IMR-90 (cell line): ENCODE results near the gene HOTAIR. TPM values are rescaled to one million over a fixed set of nuclear protein-coding genes. Genes with fewer than 3 reads are reported as not detected.

Experiments
- ATAC-seq: fragments of 200-7000 bp; cut with Tn5 transposase; 2 replicates; pipeline ENCODE4 v1.9.1; 2020; ENCODE audit warnings: low read depth, mild to moderate bottlenecking, moderate library complexity
- Bru-seq: library from RNA; stranded (reverse); fragments of 400-500 nt; gene quantifications from one replicate; lab custom pipeline; 2021; lab: Mats Ljungman, UMichigan
- BruChase-seq, 2 experiments: library from RNA; stranded (reverse); fragments of 400-500 nt; gene quantifications; one replicate each; lab custom pipeline; 2021; lab: Mats Ljungman, UMichigan
- BruUV-seq: library from RNA; stranded (reverse); fragments of 400-500 nt; replicated peaks from 2 replicates; lab custom pipeline; 2021; lab: Mats Ljungman, UMichigan
- CTCF ChIA-PET: fragments of 300-600 bp; formaldehyde crosslinking; extraction: SDS; loops from one replicate; lab custom pipeline; 2021; ENCODE audit warnings: antibody characterized with exemption; lab: Yijun Ruan, JAX
- POLR2A ChIA-PET: fragments of 300-600 bp; sonication (Branson Sonifier 250); formaldehyde crosslinking; loops from one replicate; lab custom pipeline; 2022; ENCODE audit warnings: antibody characterized with exemption; ENCODE audit not compliant: unreplicated experiment; lab: Charles Lee
- DNase-seq: peaks from one replicate; pipeline ENCODE4 v3.0.0; 2013
- H2AFZ ChIP-seq: replicated peaks from 2 replicates; pipeline ENCODE3; 2013; ENCODE audit warnings: low read length, mild to moderate bottlenecking; ENCODE audit not compliant: poor library complexity
- H2AK5ac ChIP-seq: 2 replicates; pipeline ENCODE4 v1.6.1; 2013; ENCODE audit warnings: low read depth, low read length, inconsistent platforms
- H2AK9ac ChIP-seq: replicated peaks from 2 replicates; pipeline ENCODE3; 2013; ENCODE audit warnings: mild to moderate bottlenecking, low read depth, low read length, moderate library complexity; ENCODE audit not compliant: poor library complexity
- H2BK120ac ChIP-seq: 2 replicates; pipeline ENCODE4 v1.6.1; 2013; ENCODE audit warnings: low read depth, low read length, inconsistent platforms
- H2BK15ac ChIP-seq: 3 replicates; pipeline ENCODE4 v1.6.1; 2013; ENCODE audit warnings: low read depth, low read length, inconsistent platforms
- H2BK20ac ChIP-seq: 2 replicates; pipeline ENCODE4 v1.6.1; 2013; ENCODE audit warnings: low read depth, mild to moderate bottlenecking, inconsistent platforms, low read length, moderate library complexity
- H2BK5ac ChIP-seq: 2 replicates; pipeline ENCODE4 v1.6.1; 2013; ENCODE audit warnings: mild to moderate bottlenecking, low read depth, low read length, inconsistent platforms; ENCODE audit not compliant: poor library complexity, severe bottlenecking
- H3K14ac ChIP-seq: replicated peaks from 2 replicates; pipeline ENCODE4 v1.6.1; 2013; ENCODE audit warnings: low read depth, low read length, inconsistent platforms
- H3K18ac ChIP-seq: 2 replicates; pipeline ENCODE4 v1.6.1; 2013; ENCODE audit warnings: low read depth, low read length, control low read depth
- H3K23ac ChIP-seq: 2 replicates; pipeline ENCODE4 v1.6.1; 2013; ENCODE audit warnings: low read depth, low read length, inconsistent platforms
- H3K27ac ChIP-seq: 2 replicates; pipeline ENCODE4 v1.5.1; 2013; ENCODE audit warnings: mild to moderate bottlenecking, control low read depth, low read length; ENCODE audit not compliant: insufficient read depth
- H3K27me3 ChIP-seq: 2 replicates; pipeline ENCODE4 v1.6.1; 2013; ENCODE audit warnings: low read length; ENCODE audit not compliant: control insufficient read depth, insufficient read depth
- H3K36me3 ChIP-seq: 2 replicates; pipeline ENCODE4 v1.6.1; 2013; ENCODE audit warnings: low read length, mixed read lengths; ENCODE audit not compliant: control insufficient read depth, insufficient read depth
- H3K4ac ChIP-seq: 2 replicates; pipeline ENCODE4 v1.6.1; 2013; ENCODE audit warnings: low read depth, low read length, inconsistent platforms
- H3K4me1 ChIP-seq: 2 replicates; pipeline ENCODE4 v1.6.1; 2013; ENCODE audit warnings: low read length, mixed read lengths; ENCODE audit not compliant: control insufficient read depth, insufficient read depth
- H3K4me2 ChIP-seq: 2 replicates; pipeline ENCODE4 v1.6.1; 2013; ENCODE audit warnings: low read depth, mild to moderate bottlenecking, control low read depth, low read length, moderate library complexity
- H3K4me3 ChIP-seq: 2 replicates; pipeline ENCODE4 v1.5.1; 2013; ENCODE audit warnings: low read depth, mild to moderate bottlenecking, control low read depth, low read length, moderate library complexity; ENCODE audit not compliant: insufficient read depth
- H3K56ac ChIP-seq: 2 replicates; pipeline ENCODE4 v1.6.1; 2013; ENCODE audit warnings: low read length, inconsistent platforms; ENCODE audit not compliant: insufficient read depth; ENCODE audit errors: extremely low read depth
- H3K79me1 ChIP-seq, 2 experiments: 2 replicates each; pipeline ENCODE4 v1.6.1; 2013; ENCODE audit warnings: low read length in 2 of 2, inconsistent platforms in 1 of 2, low read depth in 1 of 2
- H3K9ac ChIP-seq: 2 replicates; pipeline ENCODE4 v1.6.1; 2013; ENCODE audit warnings: low read depth, low read length, control low read depth
- H3K9me1 ChIP-seq: 2 replicates; pipeline ENCODE4 v1.6.1; 2013; ENCODE audit warnings: low read length, inconsistent platforms; ENCODE audit not compliant: insufficient read depth
- H3K9me3 ChIP-seq: 2 replicates; pipeline ENCODE4 v1.6.1; 2013; ENCODE audit warnings: low read length; ENCODE audit not compliant: control insufficient read depth, insufficient read depth
- H4K20me1 ChIP-seq: 2 replicates; pipeline ENCODE4 v1.6.1; 2013; ENCODE audit warnings: low read length, inconsistent platforms; ENCODE audit not compliant: insufficient read depth
- H4K5ac ChIP-seq: 2 replicates; pipeline ENCODE4 v1.6.1; 2013; ENCODE audit warnings: mild to moderate bottlenecking, low read depth, low read length, control low read depth
- H4K8ac ChIP-seq, 2 experiments: 2 replicates each; pipeline ENCODE4 v1.6.1; 2013; ENCODE audit warnings: low read depth in 2 of 2, low read length in 2 of 2, control low read depth in 1 of 2, inconsistent platforms in 1 of 2
- H4K91ac ChIP-seq: 2 replicates; pipeline ENCODE4 v1.6.1; 2013; ENCODE audit warnings: low read depth, low read length, inconsistent platforms; ENCODE audit not compliant: insufficient read depth
- BHLHE40 ChIP-seq: fragments of 150-350 bp; IDR thresholded peaks from 2 replicates; pipeline ENCODE4 v1.6.1; 2016; ENCODE audit warnings: mild to moderate bottlenecking, low read depth, low read length
- CHD1 ChIP-seq: IDR thresholded peaks from 2 replicates; pipeline ENCODE4 v1.6.1; 2012; ENCODE audit warnings: low read depth, low read length, improper control_type of control experiment
- CTCF ChIP-seq: conservative IDR thresholded peaks from 2 replicates; pipeline ENCODE4 v1.5.1; 2012; ENCODE audit warnings: mild to moderate bottlenecking, low read depth, low read length, improper control_type of control experiment
- FOS ChIP-seq: fragments of 150-350 bp; IDR thresholded peaks from 2 replicates; pipeline ENCODE4 v1.6.1; 2016; ENCODE audit warnings: low read depth, low read length
- MAFK ChIP-seq: IDR thresholded peaks from 2 replicates; pipeline ENCODE4 v1.6.1; 2012; ENCODE audit warnings: low read depth, low read length, improper control_type of control experiment
- MAZ ChIP-seq: IDR thresholded peaks from 2 replicates; pipeline ENCODE4 v1.6.1; 2012; ENCODE audit warnings: low read depth, mild to moderate bottlenecking, low read length, improper control_type of control experiment, moderate library complexity, borderline replicate concordance
- NFE2L2 ChIP-seq: fragments of 150-350 bp; IDR thresholded peaks from 2 replicates; pipeline ENCODE4 v1.6.1; 2016; ENCODE audit warnings: low read depth, mild to moderate bottlenecking, low read length
- POLR2A ChIP-seq: IDR thresholded peaks from 2 replicates; pipeline ENCODE4 v1.6.1; 2012; ENCODE audit warnings: mild to moderate bottlenecking, low read depth, low read length
- WGBS, 2 experiments: methylation state at CpG; one replicate each; pipeline versions ENCODE4 v1.1.5 to v1.1.7; 2013; ENCODE audit warnings: missing lambda C conversion rate in 2 of 2; ENCODE audit not compliant: insufficient read length in 1 of 2; ENCODE audit errors: extremely low coverage in 2 of 2; 5-methylcytosine and 5-hydroxymethylcytosine counted together
- dilution Hi-C: fragments of 300-500 bp; cut with HindIII; formaldehyde crosslinking; loops from one replicate; pipeline ENCODE4 v1.14.3; 2018; ENCODE audit warnings: low sequenced_read_pairs; ENCODE audit not compliant: unreplicated experiment
- in situ Hi-C: fragments of 300-500 bp; cut with MboI; formaldehyde crosslinking; loops from 3 replicates; pipeline ENCODE4 v1.14.3; 2019; ENCODE audit warnings: low sequenced_read_pairs, inconsistent platforms, mixed read lengths
- intact Hi-C: fragments of 100-400 bp; cut with micrococcal nuclease; formaldehyde crosslinking; loops from 2 replicates; pipeline ENCODE4 v1.10.0; 2022
- long read RNA-seq: library from polyadenylated mRNA; unstranded; transcript quantifications from one replicate; pipeline ENCODE4 v2.0.0, GENCODE V29; 2021; ENCODE audit not compliant: unreplicated experiment
- polyA plus RNA-seq, 3 experiments: library from polyadenylated mRNA; depleted of rRNA; stranded (reverse); fragments of >200 nt; gene quantifications; 2 replicates each; pipeline ENCODE4 v1.2.3, GENCODE V29; 2012; ENCODE audit warnings: low replicate concordance in 1 of 3
- total RNA-seq: library from RNA; depleted of rRNA; stranded (reverse); fragments of >200 nt; gene quantifications from 2 replicates; pipeline ENCODE4 v1.2.3, GENCODE V29; 2012; rRNA removed

Gene HOTAIR
- not detected in 2 replicates for total RNA-seq
- not detected in 2 replicates for polyA plus RNA-seq (2012; rRNA removed)
- not detected in 2 replicates for polyA plus RNA-seq (2012; cell fraction: cytosol; rRNA removed)
- not detected in 2 replicates for polyA plus RNA-seq (2012; cell fraction: nucleus; rRNA removed; ENCODE audit: low replicate concordance)
- Bru-seq, nascent RNA = not detected
- percentile 10 among the genes with signal in this experiment for BruChase-seq, experiment 1, labeled RNA remaining after a 6-hour chase
- not detected for BruChase-seq, experiment 2, labeled RNA remaining after a 2-hour chase
- long read RNA-seq = 0 reads

GRCh38 chr12:53974084-53975063, at the start of gene HOTAIR:
HOTAIR (minus strand) TSS chr12:53974954.
- H2AFZ ChIP-seq = peak within 1 kb of the TSS; percentile 14
- no peak for TF ChIP-seq NFE2L2
- TF ChIP-seq MAFK = no peak
- TF ChIP-seq CHD1 = no peak
- TF ChIP-seq MAZ = no peak
- TF ChIP-seq BHLHE40 = no peak
- no peak for TF ChIP-seq POLR2A
- no peak for TF ChIP-seq CTCF
- no peak for TF ChIP-seq FOS
- in situ Hi-C loops (no loop called here), dilution Hi-C loops (no loop called here), intact Hi-C loops (no loop called here)
- CTCF ChIA-PET = no interaction called here
- BruUV-seq = no TSS peak
- H3K4ac ChIP-seq = no peak within 1 kb of the TSS
- no peak within 1 kb of the TSS for H3K23ac ChIP-seq
- H2BK5ac ChIP-seq = no peak within 1 kb of the TSS
- no peaks in the 10 kb centered on the region for H3K9me1 ChIP-seq
- no peak within 1 kb of the TSS for H2BK120ac ChIP-seq
- H4K91ac ChIP-seq = no peak within 1 kb of the TSS
- POLR2A ChIA-PET = no interaction called here
- H3K18ac ChIP-seq = no peak within 1 kb of the TSS
- no peak within 1 kb of the TSS for H2BK15ac ChIP-seq
- no peak within 1 kb of the TSS for H4K5ac ChIP-seq
- H4K20me1 ChIP-seq = peaks cover 2% of the 10 kb centered on the region; the same call in 1 of the 2 replicates
- no peak within 1 kb of the TSS for H3K56ac ChIP-seq
- no peaks in the 10 kb centered on the region for H3K79me1 ChIP-seq
- peaks cover 15% of the 10 kb centered on the region for H3K9me3 ChIP-seq
- no peak within 1 kb of the TSS for H4K8ac ChIP-seq
- peaks cover 2% of the 10 kb centered on the region; the same call in 1 of the 2 replicates for H3K4me1 ChIP-seq
- H2AK9ac ChIP-seq = no peak within 1 kb of the TSS
- H2AK5ac ChIP-seq = no peak within 1 kb of the TSS
- no peak within 1 kb of the TSS for H3K9ac ChIP-seq
- 5% methylated on average over 4 of the region's 63 CpGs; no CpG with 5 or more reads in 1 of the 2 experiments for WGBS, 2 experiments
- ATAC-seq (no peak; the same call in 1 of the 2 replicates), DNase-seq (no peak)
- peaks cover 97% of the 10 kb centered on the region for H3K27me3 ChIP-seq
- H3K14ac ChIP-seq = no peak within 1 kb of the TSS
- no peak within 1 kb of the TSS for H3K27ac ChIP-seq
- no peak within 1 kb of the TSS for H3K4me3 ChIP-seq
- no peak within 1 kb of the TSS for H2BK20ac ChIP-seq
- H3K36me3 ChIP-seq = no peaks in the 10 kb centered on the region
- H3K4me2 ChIP-seq = peak within 1 kb of the TSS; percentile 50; the same call in 1 of the 2 replicates
